ENCODE measurements around the gene TEKT2.

The TEKT2 gene

DNA sequence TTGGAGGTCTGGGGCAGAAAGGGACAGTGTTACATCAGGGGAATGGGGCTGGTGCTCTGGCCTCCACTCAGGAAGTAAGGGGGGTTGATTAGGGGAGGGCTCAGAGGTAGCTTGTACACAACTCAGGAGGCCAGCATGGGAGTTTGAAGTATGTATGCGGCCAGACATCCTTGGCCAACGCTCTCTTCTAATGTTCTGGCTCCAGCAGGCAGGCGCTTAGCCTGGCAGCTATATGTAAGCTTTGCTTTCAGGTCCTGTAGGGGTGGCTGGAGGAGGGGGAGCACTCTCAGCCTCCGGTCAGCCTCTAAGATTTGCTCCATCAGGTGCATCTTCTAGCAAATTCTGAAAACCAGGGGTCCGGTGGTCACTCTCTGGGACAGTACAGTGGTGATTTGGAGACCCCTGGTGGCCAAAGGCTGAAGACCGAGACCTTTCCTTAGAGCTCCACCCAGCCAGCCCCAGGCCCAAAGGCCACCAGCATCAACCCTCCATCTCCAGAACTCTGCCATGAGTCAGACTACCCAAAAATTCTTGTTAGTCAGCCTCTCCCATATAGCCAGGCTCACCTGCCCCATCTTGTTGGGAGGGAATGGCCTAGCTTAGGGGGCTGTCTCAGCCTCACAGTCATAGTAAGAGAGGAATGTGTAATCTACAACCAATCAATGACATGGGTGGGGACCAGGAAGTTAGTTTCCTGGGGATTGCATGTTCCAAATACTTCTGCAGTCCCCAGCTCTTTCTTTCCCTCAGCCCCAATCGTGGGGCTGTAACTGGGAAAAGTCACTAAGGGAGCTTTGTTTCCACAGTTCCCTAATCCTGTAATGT, 50.8 kb downstream of the TEKT2 start:
- no peak for DNase-seq

DNA sequence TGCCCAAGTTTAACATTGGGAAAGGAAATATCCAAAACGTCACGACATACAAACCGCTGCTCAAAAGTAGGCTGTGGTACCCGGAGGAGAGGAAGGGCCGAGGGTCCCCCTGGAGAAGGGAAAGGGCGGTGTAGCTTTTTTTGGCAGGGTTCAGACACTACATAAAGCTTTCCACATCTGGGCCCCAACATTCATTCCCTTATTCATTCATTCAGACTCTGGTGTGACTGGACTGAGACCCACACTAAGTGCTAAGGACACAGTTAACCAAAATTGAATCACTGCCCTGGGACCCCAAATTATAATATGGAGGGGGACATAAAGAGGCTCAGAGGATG, 51.4 kb downstream of the TEKT2 start:
- no peak for DNase-seq

DNA sequence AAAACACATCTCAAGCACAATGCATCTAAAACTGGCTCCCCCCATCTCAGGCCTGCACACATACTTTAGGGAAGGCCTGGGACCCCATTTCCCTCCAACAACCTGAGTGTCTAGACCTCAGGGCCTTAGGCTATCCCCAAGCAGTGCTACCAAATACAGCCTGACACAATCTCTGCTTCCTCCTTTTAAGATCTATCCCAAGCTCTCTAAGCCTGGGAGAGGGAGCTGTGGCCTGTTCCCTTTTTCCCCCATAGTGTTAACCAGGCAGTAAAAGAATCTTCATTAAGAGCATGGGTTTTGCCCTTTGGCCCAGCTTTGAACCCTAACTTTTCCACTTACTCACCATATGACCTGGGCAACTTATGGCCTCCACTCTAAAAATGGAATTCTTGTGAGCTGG, 51.9 kb downstream of the TEKT2 start:
- DNase-seq = no peak

DNA sequence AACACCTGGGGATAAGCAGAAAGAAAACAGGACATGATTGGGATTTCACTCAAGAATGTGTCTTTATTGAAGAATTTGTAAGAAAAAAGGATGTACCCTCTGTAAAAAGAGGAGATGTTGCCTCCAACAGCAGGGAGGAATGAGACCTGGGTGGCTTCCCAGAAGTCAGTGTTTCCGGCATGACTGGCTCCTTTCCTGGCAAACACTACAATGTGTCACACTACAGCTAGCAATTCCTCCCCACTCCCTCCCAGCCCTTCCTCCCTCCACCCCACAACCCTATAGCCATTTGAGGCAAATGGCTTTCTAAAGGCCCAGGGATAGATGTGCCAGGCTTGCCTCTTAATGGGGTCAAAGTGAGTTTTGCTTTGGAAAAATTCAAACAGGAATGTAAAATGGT, 52.6 kb downstream of the TEKT2 start:
- no peak for DNase-seq

DNA sequence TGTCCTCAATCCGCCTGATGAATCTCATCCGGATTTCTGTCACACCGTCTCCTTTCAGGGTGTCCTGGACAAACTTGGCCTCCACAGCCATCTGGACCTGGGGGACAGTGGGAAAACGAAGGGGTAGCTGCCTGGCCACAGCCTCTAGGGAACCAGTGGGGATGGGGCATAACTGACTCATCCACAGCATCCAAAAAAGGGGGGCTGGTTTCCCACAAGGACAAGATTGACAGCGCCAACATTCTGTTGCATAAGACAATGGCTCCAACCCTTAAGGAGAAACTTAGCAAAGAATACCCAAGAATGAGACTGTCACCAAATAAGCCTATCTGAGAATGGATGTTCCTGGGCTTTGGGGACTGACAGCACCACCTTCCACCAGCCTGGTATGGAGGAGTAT, 53.3 kb downstream of the TEKT2 start:
- DNase-seq = no peak

DNA sequence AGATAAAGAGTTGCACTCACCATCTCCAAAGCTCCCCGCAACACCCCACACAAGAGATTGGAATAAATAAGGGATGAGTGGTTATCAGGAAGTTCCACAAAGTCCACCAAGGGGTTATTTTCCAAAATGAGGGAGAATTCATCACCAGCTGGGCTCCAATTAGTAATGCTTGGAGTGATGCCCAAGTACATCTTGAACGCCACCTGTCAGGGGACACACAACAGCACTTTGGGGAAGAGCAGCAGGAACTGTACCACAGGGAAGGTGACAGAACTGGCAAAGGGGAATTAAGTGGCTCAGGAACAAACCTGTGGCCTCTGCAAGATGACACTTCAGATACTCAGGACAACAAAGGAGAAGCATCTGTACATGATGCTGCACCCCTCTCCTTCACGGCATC, 53.9 kb downstream of the TEKT2 start:
- DNase-seq = no peak
